ENCODE measurements around the gene RHNO1.

GRCh38 chr12:2851931-2852330, 25.1 kb upstream of the RHNO1 start:
- TF ChIP-seq CTCF (IDR thresholded peaks at IDR 0.05; ENCODE audit: insufficient read depth, low read length, poor library complexity, severe bottlenecking) (no peak), EZH2phosphoT487 (conservative IDR thresholded peaks at IDR 0.05; ENCODE audit: low read length) (no peak)

All from SU-DHL-6 (cell line).